Upper lobe of right lung (tissue), 1 donor: ENCODE results near the gene RBPJL. TPM values are rescaled to one million over a fixed set of nuclear protein-coding genes. Genes with fewer than 3 reads are reported as not detected.

Experiments
- ATAC-seq: fragments of 200-7000 bp; cut with Tn5 transposase; one replicate; pipeline ENCODE4 v1.9.1; 2020; ENCODE audit warnings: mild to moderate bottlenecking, moderate library complexity
- DNase-seq: peaks from one replicate; pipeline ENCODE4 v3.0.0-alpha.2; 2020
- H3K27ac ChIP-seq: fragments of 200-600 bp; one replicate; pipeline ENCODE4 v1.8.0; 2022
- H3K27me3 ChIP-seq: fragments of 200-600 bp; one replicate; pipeline ENCODE4 v1.8.0; 2022; ENCODE audit warnings: mild to moderate bottlenecking
- H3K36me3 ChIP-seq: fragments of 200-600 bp; one replicate; pipeline ENCODE4 v1.8.0; 2022
- H3K4me1 ChIP-seq: fragments of 200-600 bp; one replicate; pipeline ENCODE4 v1.8.0; 2022
- H3K4me3 ChIP-seq: fragments of 200-600 bp; one replicate; pipeline ENCODE4 v1.8.0; 2022; ENCODE audit warnings: mild to moderate bottlenecking
- H3K9me3 ChIP-seq: fragments of 200-600 bp; one replicate; pipeline ENCODE4 v1.8.0; 2022
- CTCF ChIP-seq: fragments of 200-600 bp; IDR thresholded peaks from one replicate; pipeline ENCODE4 v1.8.0; 2022; ENCODE audit warnings: antibody characterized with exemption
- intact Hi-C: fragments of 100-400 bp; cut with DNase I; formaldehyde crosslinking; loops from one replicate; pipeline ENCODE4 v1.11.0; 2022
- total RNA-seq: library from RNA; stranded (reverse); fragmentation: NEBNext Ultra II Directional; extraction: Animal tissue kit (Norgen Biotek cat#: 25700); gene quantifications from one replicate; pipeline ENCODE4 v1.2.1, GENCODE V29; 2021
- donor health status: DM: no; HTN: yes; CAD: no; lungs with severe emphysema.

The RBPJL gene
- total RNA-seq, 1 donor from 2014 or later, result not detected

- DNase-seq (no peak), ATAC-seq (no peak)
- no peak overlapping the region for H3K27ac ChIP-seq
- H3K4me3 ChIP-seq, result no peak overlapping the region
- no peaks in the 10 kb centered on the region for H3K9me3 ChIP-seq
- no peaks in the 10 kb centered on the region for H3K36me3 ChIP-seq
- intact Hi-C loops, result no loop called here
- no peaks in the 10 kb centered on the region for H3K27me3 ChIP-seq
- peaks cover 36% of the 10 kb centered on the region for H3K4me1 ChIP-seq
- no peak for TF ChIP-seq CTCF
Observed at GRCh38 chr20:45355209-45356084, 48.8 kb downstream of the RBPJL start.

- H3K27ac ChIP-seq, result peak overlapping the region; percentile 75
- peak; percentile 69 for ATAC-seq
- H3K27me3 ChIP-seq, result no peaks in the 10 kb centered on the region
- intact Hi-C loops, result no loop called here
- H3K4me1 ChIP-seq, result peaks cover 51% of the 10 kb centered on the region
- TF ChIP-seq CTCF, result no peak
- H3K4me3 ChIP-seq, result no peak overlapping the region
- no peaks in the 10 kb centered on the region for H3K36me3 ChIP-seq
- H3K9me3 ChIP-seq, result no peaks in the 10 kb centered on the region
- peak; percentile 88 for DNase-seq
Observed at GRCh38 chr20:45358282-45359068, 51.8 kb downstream of the RBPJL start.

GRCh38 chr20:45359069-45359405 lies 52.4 kb downstream of the RBPJL start:
- Histone ChIP-seq H3K4me3 (no peak overlapping the region), H3K27me3 (no peaks in the 10 kb centered on the region), H3K9me3 (no peaks in the 10 kb centered on the region), H3K4me1 (peaks cover 55% of the 10 kb centered on the region), H3K27ac (peak overlapping the region; percentile 75), H3K36me3 (no peaks in the 10 kb centered on the region)
- TF ChIP-seq CTCF, result no peak
- peak; percentile 62 for ATAC-seq
- peak; percentile 82 for DNase-seq
- intact Hi-C loops, result no loop called here

- no peak for TF ChIP-seq CTCF
- DNase-seq (no peak), ATAC-seq (no peak)
- Histone ChIP-seq H3K4me3 (no peak overlapping the region), H3K27me3 (no peaks in the 10 kb centered on the region), H3K9me3 (no peaks in the 10 kb centered on the region), H3K36me3 (no peaks in the 10 kb centered on the region), H3K4me1 (peaks cover 58% of the 10 kb centered on the region), H3K27ac (peak overlapping the region; percentile 75)
- intact Hi-C loops, result loop anchor here (10.0 kb wide), 1 partner anchor 75 kb away; no protein-coding TSS in a partner anchor
Observed at GRCh38 chr20:45359406-45360148, 52.9 kb downstream of the RBPJL start.

GRCh38 chr20:45361793-45362192 lies 55.2 kb downstream of the RBPJL start:
- no peaks in the 10 kb centered on the region for H3K27me3 ChIP-seq
- no peaks in the 10 kb centered on the region for H3K9me3 ChIP-seq
- H3K36me3 ChIP-seq, result peaks cover 21% of the 10 kb centered on the region
- DNase-seq, result no peak
- peaks cover 66% of the 10 kb centered on the region for H3K4me1 ChIP-seq
- TF ChIP-seq CTCF, result no peak
- peak overlapping the region; percentile 64 for H3K4me3 ChIP-seq
- ATAC-seq, result no peak
- intact Hi-C loops, result loop anchor here (10.0 kb wide), 1 partner anchor 73 kb away; no protein-coding TSS in a partner anchor
- peak overlapping the region; percentile 97 for H3K27ac ChIP-seq
